ENCODE data around the gene PTGDS. TPM values are rescaled to one million over a fixed set of nuclear protein-coding genes. Genes with fewer than 3 reads are reported as not detected.

Gene PTGDS
- total RNA-seq, 1 donor from 2014 or later = not detected

GRCh38 chr9:136992819-136993369, 15.6 kb downstream of the PTGDS start:
- ATAC-seq (ENCODE audit: low read depth) (no peak), DNase-seq (no peak)
- intact Hi-C loops (cut with micrococcal nuclease) = loop anchor here (1.0 to 5.0 kb wide), 8 partner anchors 15 to 1031 kb away; partner anchors contain the start of genes ABCA2, FBXW5, PHPT1 and RABL6
- POLR2A ChIA-PET = interaction anchor here (0.6 to 3.1 kb wide), 15 partner anchors 8 to 305 kb away, joined by 3 to 38 read pairs (median 7); partner anchors contain the start of genes AJM1, FBXW5, MAN1B1 and RABL6
- H3K27me3 Mint-ChIP-seq = peaks cover 2% of the 10 kb centered on the region
- peaks cover 7% of the 10 kb centered on the region for H3K36me3 Mint-ChIP-seq (ENCODE audit: low read depth)
- no peak for TF ChIP-seq CTCF (IDR thresholded peaks at IDR 0.05)
- peak overlapping the region; percentile 84 for H3K27ac Mint-ChIP-seq
- H3K4me1 Mint-ChIP-seq = peaks cover 40% of the 10 kb centered on the region
- H3K4me3 Mint-ChIP-seq = peak overlapping the region; percentile 86
- CTCF ChIA-PET = interaction anchor here (1.1 to 2.4 kb wide), 2 partner anchors 36 to 45 kb away, joined by 4 to 8 read pairs; no protein-coding TSS in a partner anchor
- no peaks in the 10 kb centered on the region for H3K9me3 Mint-ChIP-seq

- H3K9me3 Mint-ChIP-seq = no peaks in the 10 kb centered on the region
- ChIA-PET CTCF (interaction anchor here (2.4 to 2.7 kb wide), 2 partner anchors 35 kb away, joined by 8 to 11 read pairs; no protein-coding TSS in a partner anchor), POLR2A (interaction anchor here (2.0 kb wide), 1 partner anchor 266 kb away, joined by 7 read pairs; no protein-coding TSS in a partner anchor)
- no peak overlapping the region for H3K27ac Mint-ChIP-seq
- no peak overlapping the region for H3K4me3 Mint-ChIP-seq
- H3K36me3 Mint-ChIP-seq (ENCODE audit: low read depth) = peaks cover 7% of the 10 kb centered on the region
- intact Hi-C loops (cut with micrococcal nuclease) = loop anchor here (5.0 kb wide), 2 partner anchors 187 to 1032 kb away; partner anchors contain the start of genes RABL6 and UBAC1
- TF ChIP-seq CTCF (IDR thresholded peaks at IDR 0.05) = no peak
- peaks cover 53% of the 10 kb centered on the region for H3K4me1 Mint-ChIP-seq
- DNase-seq (no peak), ATAC-seq (ENCODE audit: low read depth) (no peak)
- no peaks in the 10 kb centered on the region for H3K27me3 Mint-ChIP-seq
Measured at GRCh38 chr9:136994180-136994887, 17.0 kb downstream of the PTGDS start.

- no peak overlapping the region for H3K4me3 Mint-ChIP-seq
- TF ChIP-seq CTCF (IDR thresholded peaks at IDR 0.05) = no peak
- intact Hi-C loops (cut with micrococcal nuclease) = loop anchor here (5.0 kb wide), 2 partner anchors 188 to 1033 kb away; partner anchors contain the start of genes RABL6 and UBAC1
- no peak for ATAC-seq (ENCODE audit: low read depth)
- H3K36me3 Mint-ChIP-seq (ENCODE audit: low read depth) = peaks cover 7% of the 10 kb centered on the region
- no peak overlapping the region for H3K27ac Mint-ChIP-seq
- CTCF ChIA-PET = interaction anchor here (2.7 kb wide), 1 partner anchor 34 kb away, joined by 11 read pairs; no protein-coding TSS in a partner anchor
- POLR2A ChIA-PET = interaction anchor here (2.0 kb wide), 1 partner anchor 267 kb away, joined by 7 read pairs; no protein-coding TSS in a partner anchor
- no peak for DNase-seq
- peaks cover 58% of the 10 kb centered on the region for H3K4me1 Mint-ChIP-seq
- no peaks in the 10 kb centered on the region for H3K27me3 Mint-ChIP-seq
- H3K9me3 Mint-ChIP-seq = no peaks in the 10 kb centered on the region
Measured at GRCh38 chr9:136994888-136995230, 17.6 kb downstream of the PTGDS start.

- DNase-seq = no peak
Measured at GRCh38 chr9:136995362-136995761, 18.1 kb downstream of the PTGDS start.

More at GRCh38 chr9:136995362-136995761, 18.1 kb downstream of the PTGDS start:
- no peak overlapping the region for H3K27ac Mint-ChIP-seq
- TF ChIP-seq CTCF (IDR thresholded peaks at IDR 0.05) = no peak
- H3K36me3 Mint-ChIP-seq (ENCODE audit: low read depth) = peaks cover 7% of the 10 kb centered on the region
- POLR2A ChIA-PET = interaction anchor here (1.0 to 2.0 kb wide), 5 partner anchors 9 to 267 kb away, joined by 3 to 7 read pairs (median 3); partner anchors contain the start of genes ABCA2 and EDF1
- H3K4me3 Mint-ChIP-seq = no peak overlapping the region
- H3K4me1 Mint-ChIP-seq = peaks cover 63% of the 10 kb centered on the region
- H3K27me3 Mint-ChIP-seq = no peaks in the 10 kb centered on the region
- no peak for ATAC-seq (ENCODE audit: low read depth)
- intact Hi-C loops (cut with micrococcal nuclease) = no loop called here
- CTCF ChIA-PET = interaction anchor here (1.0 to 2.9 kb wide), 3 partner anchors 34 to 48 kb away, joined by 3 to 11 read pairs (median 8); no protein-coding TSS in a partner anchor
- no peaks in the 10 kb centered on the region for H3K9me3 Mint-ChIP-seq
